Gastroesophageal sphincter (tissue), 3 donors: ENCODE data around the gene PRR36.

ENCODE experiments used
- POLR2A ChIP-seq, 2 donors: fragments of 450-650 bp; IDR thresholded peaks; one replicate each; pipeline ENCODE4 v1.6.1; 2017; ENCODE audit warnings: antibody characterized with exemption in 2 of 2, mild to moderate bottlenecking in 2 of 2, moderate library complexity in 1 of 2
- POLR2AphosphoS5 ChIP-seq: sonication (generic); formaldehyde crosslinking; IDR thresholded peaks from one replicate; pipeline ENCODE4 v1.6.1; 2017; ENCODE audit warnings: antibody characterized with exemption
- TF ChIP-seq, protein P1 (sequence below), 4 experiments: fragments of 200-600 bp in 2 of 4; fragments of 450-650 bp in 2 of 4; sonication (generic) in 1 of 4; IDR thresholded peaks; one replicate each; pipeline ENCODE4 v1.5.1; 2017 to 2019; ENCODE audit warnings: antibody characterized with exemption in 4 of 4, mild to moderate bottlenecking in 2 of 4, moderate library complexity in 2 of 4

DNA sequence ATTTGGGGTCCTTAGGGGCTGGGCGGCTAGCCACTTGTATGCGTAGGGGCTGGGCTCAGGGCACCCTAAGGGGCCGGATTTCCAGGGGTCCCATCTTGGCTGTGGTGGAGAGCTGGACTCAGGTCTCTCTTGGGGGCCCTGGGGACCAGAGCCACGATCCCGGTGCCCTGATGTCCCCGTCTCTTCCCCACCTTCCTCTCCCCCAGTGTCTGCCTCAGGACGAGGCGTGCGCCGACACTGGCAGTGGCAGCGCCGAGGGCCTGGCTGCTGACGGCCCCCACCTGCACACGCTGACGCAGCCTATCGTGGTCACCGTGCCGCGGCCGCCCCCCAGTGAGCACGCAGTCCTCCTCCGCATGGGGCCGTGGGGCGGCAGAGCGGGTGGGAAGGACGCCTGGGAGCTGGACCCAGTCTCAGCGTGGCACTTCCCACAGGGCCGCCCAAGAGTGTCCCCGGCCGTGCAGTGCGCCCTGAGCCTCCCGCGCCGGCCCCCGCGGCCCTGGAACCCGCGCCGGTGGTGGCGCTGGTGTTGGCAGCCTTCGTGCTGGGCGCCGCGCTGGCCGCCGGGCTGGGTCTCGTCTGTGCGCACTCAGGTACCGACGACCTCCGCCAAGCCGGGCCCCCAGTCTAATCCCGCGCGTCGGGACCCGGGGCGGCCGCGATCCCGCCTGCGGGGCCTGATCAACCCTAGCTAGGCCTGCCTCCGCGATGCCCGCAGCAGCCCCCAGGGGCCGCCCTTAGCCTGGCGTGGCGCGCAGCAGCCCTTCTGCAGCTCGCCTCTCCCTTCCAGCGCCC, 43.3 kb upstream of the PRR36 start:
- TF ChIP-seq, protein P1, sequence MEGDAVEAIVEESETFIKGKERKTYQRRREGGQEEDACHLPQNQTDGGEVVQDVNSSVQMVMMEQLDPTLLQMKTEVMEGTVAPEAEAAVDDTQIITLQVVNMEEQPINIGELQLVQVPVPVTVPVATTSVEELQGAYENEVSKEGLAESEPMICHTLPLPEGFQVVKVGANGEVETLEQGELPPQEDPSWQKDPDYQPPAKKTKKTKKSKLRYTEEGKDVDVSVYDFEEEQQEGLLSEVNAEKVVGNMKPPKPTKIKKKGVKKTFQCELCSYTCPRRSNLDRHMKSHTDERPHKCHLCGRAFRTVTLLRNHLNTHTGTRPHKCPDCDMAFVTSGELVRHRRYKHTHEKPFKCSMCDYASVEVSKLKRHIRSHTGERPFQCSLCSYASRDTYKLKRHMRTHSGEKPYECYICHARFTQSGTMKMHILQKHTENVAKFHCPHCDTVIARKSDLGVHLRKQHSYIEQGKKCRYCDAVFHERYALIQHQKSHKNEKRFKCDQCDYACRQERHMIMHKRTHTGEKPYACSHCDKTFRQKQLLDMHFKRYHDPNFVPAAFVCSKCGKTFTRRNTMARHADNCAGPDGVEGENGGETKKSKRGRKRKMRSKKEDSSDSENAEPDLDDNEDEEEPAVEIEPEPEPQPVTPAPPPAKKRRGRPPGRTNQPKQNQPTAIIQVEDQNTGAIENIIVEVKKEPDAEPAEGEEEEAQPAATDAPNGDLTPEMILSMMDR (IDR thresholded peaks at IDR 0.05) = peak in 3 of 4 experiments; percentile 65 to 82 (median 65)
- TF ChIP-seq POLR2A (IDR thresholded peaks at IDR 0.05) (peak in 1 of 2 donors; percentile 40), POLR2AphosphoS5 (no peak)
